ENCODE data around the gene YARS1.

- TF ChIP-seq CTCF (IDR thresholded peaks at IDR 0.05; ENCODE audit: low read length), result no peak
- no peak for TF ChIP-seq EZH2phosphoT487 (IDR thresholded peaks at IDR 0.05; ENCODE audit: low read length)
- no peak for TF ChIP-seq EZH2 (optimal IDR thresholded peaks at IDR 0.05; ENCODE audit: low read depth, low read length)
Measured at GRCh38 chr1:32749332-32749731, 67.8 kb downstream of the YARS1 start.
